Neural crest cell (in vitro differentiated cells): ENCODE data around the gene OPA1. TPM values are rescaled to one million over a fixed set of nuclear protein-coding genes. Genes with fewer than 3 reads are reported as not detected.

Experiments used
- DNase-seq: peaks from one replicate; pipeline ENCODE4 v3.0.0; 2021; ENCODE audit warnings: low read depth, mixed read lengths, low spot score
- H3K27ac Mint-ChIP-seq: one replicate; pipeline ENCODE4 v1.8.0; 2021; ENCODE audit warnings: mild to moderate bottlenecking, mixed read lengths; ENCODE audit not compliant: unreplicated experiment
- H3K27me3 Mint-ChIP-seq: 2 replicates; pipeline ENCODE4 v1.8.0; 2021; ENCODE audit warnings: low read depth, mild to moderate bottlenecking, mixed read lengths
- H3K36me3 Mint-ChIP-seq: 2 replicates; pipeline ENCODE4 v1.8.0; 2021; ENCODE audit warnings: low read depth, mild to moderate bottlenecking, mixed read lengths
- H3K4me1 Mint-ChIP-seq: 2 replicates; pipeline ENCODE4 v1.8.0; 2021; ENCODE audit warnings: mixed read lengths
- H3K4me3 Mint-ChIP-seq: one replicate; pipeline ENCODE4 v1.8.0; 2021; ENCODE audit warnings: mild to moderate bottlenecking, mixed read lengths
- H3K9me3 Mint-ChIP-seq: 2 replicates; pipeline ENCODE4 v1.8.0; 2021; ENCODE audit warnings: mixed read lengths
- CTCF ChIP-seq: fragments of 200-600 bp; sonication (generic); conservative IDR thresholded peaks from 2 replicates; pipeline ENCODE4 v1.5.0; 2021; ENCODE audit warnings: antibody characterized with exemption, mild to moderate bottlenecking
- total RNA-seq: library from RNA; stranded (reverse); gene quantifications from 2 replicates; pipeline ENCODE4 v1.2.1, GENCODE V29; 2021

Gene OPA1
- total RNA-seq, 1 donor from 2014 or later = 60.8 TPM

- DNase-seq = no peak
- Mint-ChIP-seq H3K4me1 (no peaks in the 10 kb centered on the region), H3K4me3 (no peak overlapping the region), H3K27me3 (no peaks in the 10 kb centered on the region), H3K27ac (no peak overlapping the region), H3K9me3 (no peaks in the 10 kb centered on the region), H3K36me3 (peaks cover 10% of the 10 kb centered on the region)
- TF ChIP-seq CTCF = no peak
Observed at GRCh38 chr3:193648542-193649076, 55.6 kb downstream of the OPA1 start.

GRCh38 chr3:193650585-193650984, 57.6 kb downstream of the OPA1 start:
- Mint-ChIP-seq H3K9me3 (no peaks in the 10 kb centered on the region), H3K36me3 (peaks cover 10% of the 10 kb centered on the region), H3K27ac (no peak overlapping the region), H3K4me3 (no peak overlapping the region), H3K4me1 (no peaks in the 10 kb centered on the region), H3K27me3 (no peaks in the 10 kb centered on the region)
- DNase-seq = no peak
- no peak for TF ChIP-seq CTCF

GRCh38 chr3:193655831-193656433, 62.9 kb downstream of the OPA1 start:
- no peak for TF ChIP-seq CTCF
- Mint-ChIP-seq H3K9me3 (no peaks in the 10 kb centered on the region), H3K4me1 (no peaks in the 10 kb centered on the region), H3K27me3 (no peaks in the 10 kb centered on the region), H3K4me3 (no peak overlapping the region), H3K27ac (no peak overlapping the region), H3K36me3 (peaks cover 16% of the 10 kb centered on the region)
- no peak for DNase-seq

GRCh38 chr3:193656445-193656844, 63.4 kb downstream of the OPA1 start:
- H3K4me3 Mint-ChIP-seq = no peak overlapping the region
- no peaks in the 10 kb centered on the region for H3K9me3 Mint-ChIP-seq
- no peaks in the 10 kb centered on the region for H3K4me1 Mint-ChIP-seq
- H3K27me3 Mint-ChIP-seq = no peaks in the 10 kb centered on the region
- DNase-seq = no peak
- no peak overlapping the region for H3K27ac Mint-ChIP-seq
- H3K36me3 Mint-ChIP-seq = peaks cover 21% of the 10 kb centered on the region
- TF ChIP-seq CTCF = no peak

- no peak for TF ChIP-seq CTCF
- no peak overlapping the region for H3K27ac Mint-ChIP-seq
- no peaks in the 10 kb centered on the region for H3K9me3 Mint-ChIP-seq
- no peaks in the 10 kb centered on the region for H3K27me3 Mint-ChIP-seq
- peaks cover 23% of the 10 kb centered on the region for H3K36me3 Mint-ChIP-seq
- no peak overlapping the region for H3K4me3 Mint-ChIP-seq
- H3K4me1 Mint-ChIP-seq = no peaks in the 10 kb centered on the region
- no peak for DNase-seq
Observed at GRCh38 chr3:193656878-193657282, 63.9 kb downstream of the OPA1 start.
